Right kidney (tissue), 1 donor: ENCODE data around the gene MARCHF7.

Experiments used
- DNase-seq: peaks from one replicate; pipeline ENCODE4 v3.0.0-alpha.2; 2016

The MARCHF7 gene

DNA sequence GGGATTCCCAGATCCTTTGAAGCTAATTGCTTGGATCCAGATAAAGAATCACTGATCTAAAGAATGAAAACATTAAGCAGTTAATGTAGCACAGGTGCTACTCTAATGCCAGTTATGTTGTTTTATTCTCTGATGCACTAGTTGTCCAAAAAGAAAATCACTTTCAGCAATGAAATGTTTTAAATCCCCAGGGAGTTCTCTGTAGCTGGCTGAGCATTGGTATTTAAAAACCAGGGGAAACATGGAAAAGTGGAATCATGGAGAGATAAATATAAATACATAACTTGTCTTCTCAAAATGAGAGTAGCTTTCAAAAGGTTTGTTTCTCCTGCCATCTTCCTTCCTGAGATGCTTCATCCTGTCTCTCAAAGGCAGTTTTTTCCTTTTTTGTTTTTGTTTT lies 48.0 kb downstream of the MARCHF7 start:
- no peak for DNase-seq

DNA sequence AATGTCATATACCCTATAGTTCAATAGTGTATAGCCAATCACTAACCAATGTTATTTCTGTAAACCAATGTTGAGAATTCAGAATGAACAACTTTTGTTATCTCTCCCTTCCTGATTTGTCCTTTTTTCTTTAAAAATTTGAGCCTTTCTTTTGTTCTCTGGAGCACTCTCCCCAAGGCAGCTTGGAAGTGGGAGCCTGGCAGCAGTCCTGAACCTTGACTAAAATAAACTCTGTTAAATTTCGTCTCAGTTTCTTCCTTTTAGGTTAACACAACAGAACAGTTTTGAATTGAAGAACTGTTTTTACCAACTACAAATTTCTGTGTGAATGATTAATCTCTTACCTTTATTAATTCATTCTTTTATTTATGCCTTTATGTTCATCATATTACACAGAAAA lies 49.8 kb downstream of the MARCHF7 start:
- DNase-seq, result no peak
